Sciatic nerve (tissue), 2 donors: ENCODE data around the gene ZNF354B. TPM values are rescaled to one million over a fixed set of nuclear protein-coding genes. Genes with fewer than 3 reads are reported as not detected.
"Not testable (repeated sequence)": the region's sequence is repeated elsewhere in the genome, so short reads cannot be mapped to it uniquely, and the experiment has no call there.

Experiments used
- ATAC-seq: fragments of 200-7000 bp; cut with Tn5 transposase; one replicate; pipeline ENCODE4 v1.9.1; 2020; ENCODE audit warnings: mild to moderate bottlenecking, moderate library complexity
- DNase-seq: peaks from one replicate; pipeline ENCODE4 v3.0.0-alpha.2; 2020; ENCODE audit warnings: low spot score
- intact Hi-C: fragments of 100-400 bp; cut with DNase I; formaldehyde crosslinking; loops from one replicate; pipeline ENCODE4 v1.14.2; 2022
- total RNA-seq: library from RNA; stranded (reverse); fragmentation: NEBNext Ultra II Directional; extraction: Animal tissue kit (Norgen Biotek cat#: 25700); gene quantifications from one replicate; pipeline ENCODE4 v1.2.1, GENCODE V29; 2021
- donor health status: DM: no; HTN: no; CAD: no.
- donor health status: DM: no; HTN: no; CAD: no.

ZNF354B gene
- total RNA-seq, 1 donor from 2014 or later, result 29.0 TPM

- ATAC-seq (no peak), DNase-seq (no peak)
- intact Hi-C loops, result no loop called here
Observed at GRCh38 chr5:178870411-178870810, 10.7 kb downstream of the ZNF354B start.

- ATAC-seq (no peak), DNase-seq (no peak)
- intact Hi-C loops, result no loop called here
Observed at GRCh38 chr5:178872302-178872701, 12.5 kb downstream of the ZNF354B start.

GRCh38 chr5:178883115-178883694 lies 23.5 kb downstream of the ZNF354B start:
- intact Hi-C loops, DNase-seq, ATAC-seq: not testable (repeated sequence)

- intact Hi-C loops, result no loop called here
- ATAC-seq, result no peak
- no peak for DNase-seq
Observed at GRCh38 chr5:178883815-178884430, 24.2 kb downstream of the ZNF354B start.

- DNase-seq (peak; percentile 71), ATAC-seq (peak; percentile 95)
- intact Hi-C loops, result no loop called here
Observed at GRCh38 chr5:178895615-178896571, 36.1 kb downstream of the ZNF354B start, which contains the start of gene ZFP2. Gene ZFP2, plus strand, starts transcription at chr5:178895913. Its CDS starts 35,401 bp downstream, at chr5:178931314.

- ATAC-seq (no peak), DNase-seq (no peak)
- intact Hi-C loops, result no loop called here
Observed at GRCh38 chr5:178899289-178899688, 39.5 kb downstream of the ZNF354B start.

GRCh38 chr5:178902849-178903248 lies 43.1 kb downstream of the ZNF354B start:
- DNase-seq (no peak), ATAC-seq (no peak)

GRCh38 chr5:178931846-178932760 lies 72.3 kb downstream of the ZNF354B start:
- intact Hi-C loops, result no loop called here
- ATAC-seq (no peak), DNase-seq (no peak)

More at GRCh38 chr5:178902849-178903248, 43.1 kb downstream of the ZNF354B start:
- intact Hi-C loops, result no loop called here

Other genes with a start within 250 kb of the ZNF354B start
- 52.8 TPM for gene CLK4, start 232.9 kb upstream of the ZNF354B start, total RNA-seq
- 12.0 TPM for gene ZNF354A, start 129.3 kb upstream of the ZNF354B start, total RNA-seq
- 4.8 TPM for gene ZFP2, start 36.0 kb downstream of the ZNF354B start, total RNA-seq
- 4.7 TPM for gene ZNF454, start 81.2 kb downstream of the ZNF354B start, total RNA-seq
- not detected for gene GRM6, start 135.4 kb downstream of the ZNF354B start, total RNA-seq
- 6.2 TPM for gene ZNF879, start 163.9 kb downstream of the ZNF354B start, total RNA-seq
- 13.8 TPM for gene ZNF354C, start 200.4 kb downstream of the ZNF354B start, total RNA-seq